GM12878 (cell line): Measurements from ENCODE around the gene BRINP3. TPM values are rescaled to one million over a fixed set of nuclear protein-coding genes. Genes with fewer than 3 reads are reported as not detected.

Experiments
- ASH2L ChIP-seq: fragments of 300-600, 200-600 bp; sonication (generic); IDR thresholded peaks from 2 replicates; pipeline ENCODE4 v1.6.1; 2017; ENCODE audit warnings: low read depth, mild to moderate bottlenecking, borderline replicate concordance
- GATAD2B ChIP-seq: fragments of 450-650 bp; conservative IDR thresholded peaks from 2 replicates; pipeline ENCODE4 v1.6.1; 2017; ENCODE audit warnings: low read depth, mild to moderate bottlenecking, moderate library complexity
- NR2C1 ChIP-seq: fragments of 450-650 bp; IDR thresholded peaks from 2 replicates; pipeline ENCODE4 v1.6.1; 2017; ENCODE audit warnings: antibody characterized with exemption, mild to moderate bottlenecking, moderate library complexity
- RAD21 ChIP-seq: IDR thresholded peaks from 2 replicates; pipeline ENCODE4 v1.6.1; 2011; ENCODE audit warnings: mild to moderate bottlenecking, low read depth, low read length, moderate library complexity; ENCODE audit not compliant: insufficient read depth
- TAF1 ChIP-seq: IDR thresholded peaks from 2 replicates; pipeline ENCODE4 v1.6.1; 2011; ENCODE audit warnings: mild to moderate bottlenecking, low read depth, low read length, borderline replicate concordance
- ZZZ3 ChIP-seq: IDR thresholded peaks from 2 replicates; pipeline ENCODE4 v1.6.1; 2011; ENCODE audit warnings: low read depth; ENCODE audit not compliant: control insufficient read depth, insufficient read length
- polyA plus RNA-seq, 11 experiments: library from polyadenylated mRNA; depleted of rRNA in 4 of 11; unstranded in 6 of 11; stranded (reverse) in 5 of 11; fragments of >200 nt; fragmentation: Nextera tagmentation in 4 of 11; fragmentation: Illumina TruSeq in 1 of 11; extraction: Ambion mirVana in 4 of 11; extraction: Trizol in 1 of 11; gene quantifications; 1 replicate in 1 of 11; 2 replicates in 10 of 11; pipeline versions ENCODE4 v1.2.1 to v1.2.3, GENCODE V29; 2011 to 2016; ENCODE audit warnings: inconsistent platforms in 2 of 11, missing spikeins in 2 of 11, low read depth in 1 of 11
- total RNA-seq, 4 experiments: library from RNA; depleted of rRNA in 3 of 4; stranded (reverse); fragments of >200 nt in 3 of 4; fragmentation: Illumina TruSeq in 1 of 4; extraction: Trizol in 1 of 4; gene quantifications; 2 replicates each; pipeline versions ENCODE4 v1.2.1 to v1.2.3, GENCODE V29; 2013 to 2021
- TF ChIP-seq, protein P1 (sequence below): fragments of 450-650 bp; formaldehyde crosslinking; IDR thresholded peaks from 2 replicates; pipeline ENCODE4 v1.4.0; 2022; ENCODE audit warnings: mild to moderate bottlenecking, moderate library complexity
- TF ChIP-seq, protein P2 (sequence below): fragments of 450-650 bp; IDR thresholded peaks from 2 replicates; pipeline ENCODE4 v1.6.1; 2016; ENCODE audit warnings: mild to moderate bottlenecking, moderate library complexity, borderline replicate concordance

The BRINP3 gene
- total and polyA plus RNA-seq, 10 of the 15 experiments (the other 5 are each of a cell fraction or from before 2014, with no cell fraction given) = under 0.01 TPM; not detected in 9

DNA sequence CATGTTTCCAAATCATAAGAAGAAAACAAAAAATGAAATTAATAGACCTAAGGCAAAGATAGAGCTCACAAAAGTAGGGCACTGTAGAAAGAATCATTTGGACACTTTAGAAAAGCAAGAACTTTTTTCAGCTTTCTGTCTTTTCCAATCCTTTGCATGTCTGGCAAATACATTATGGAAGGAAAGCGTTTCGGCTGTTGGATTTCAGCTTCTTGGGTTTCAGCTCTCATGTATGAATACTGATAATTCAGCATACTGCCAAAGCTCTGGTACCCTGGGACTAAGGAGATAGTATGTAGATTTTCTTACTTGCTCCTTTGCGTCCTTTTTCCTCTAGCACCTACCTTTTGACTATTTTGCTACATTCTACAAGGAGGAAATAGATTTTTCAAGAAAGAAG is 375.9 kb downstream of the BRINP3 start (continued):
- TF ChIP-seq TAF1 = no peak
- TF ChIP-seq GATAD2B = no peak
- TF ChIP-seq ASH2L = no peak
- TF ChIP-seq, protein P1, sequence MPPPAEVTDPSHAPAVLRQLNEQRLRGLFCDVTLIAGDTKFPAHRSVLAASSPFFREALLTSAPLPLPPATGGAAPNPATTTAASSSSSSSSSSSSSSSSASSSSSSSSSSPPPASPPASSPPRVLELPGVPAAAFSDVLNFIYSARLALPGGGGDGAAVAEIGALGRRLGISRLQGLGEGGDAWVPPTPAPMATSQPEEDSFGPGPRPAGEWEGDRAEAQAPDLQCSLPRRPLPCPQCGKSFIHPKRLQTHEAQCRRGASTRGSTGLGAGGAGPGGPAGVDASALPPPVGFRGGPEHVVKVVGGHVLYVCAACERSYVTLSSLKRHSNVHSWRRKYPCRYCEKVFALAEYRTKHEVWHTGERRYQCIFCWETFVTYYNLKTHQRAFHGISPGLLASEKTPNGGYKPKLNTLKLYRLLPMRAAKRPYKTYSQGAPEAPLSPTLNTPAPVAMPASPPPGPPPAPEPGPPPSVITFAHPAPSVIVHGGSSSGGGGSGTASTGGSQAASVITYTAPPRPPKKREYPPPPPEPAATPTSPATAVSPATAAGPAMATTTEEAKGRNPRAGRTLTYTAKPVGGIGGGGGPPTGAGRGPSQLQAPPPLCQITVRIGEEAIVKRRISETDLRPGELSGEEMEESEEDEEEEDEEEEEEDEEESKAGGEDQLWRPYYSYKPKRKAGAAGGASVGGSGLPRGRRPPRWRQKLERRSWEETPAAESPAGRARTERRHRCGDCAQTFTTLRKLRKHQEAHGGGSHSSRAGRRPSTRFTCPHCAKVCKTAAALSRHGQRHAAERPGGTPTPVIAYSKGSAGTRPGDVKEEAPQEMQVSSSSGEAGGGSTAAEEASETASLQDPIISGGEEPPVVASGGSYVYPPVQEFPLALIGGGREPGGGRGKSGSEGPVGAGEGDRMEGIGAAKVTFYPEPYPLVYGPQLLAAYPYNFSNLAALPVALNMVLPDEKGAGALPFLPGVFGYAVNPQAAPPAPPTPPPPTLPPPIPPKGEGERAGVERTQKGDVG = no peak
- TF ChIP-seq NR2C1 = no peak
- no peak for TF ChIP-seq ZZZ3
- TF ChIP-seq, protein P2, sequence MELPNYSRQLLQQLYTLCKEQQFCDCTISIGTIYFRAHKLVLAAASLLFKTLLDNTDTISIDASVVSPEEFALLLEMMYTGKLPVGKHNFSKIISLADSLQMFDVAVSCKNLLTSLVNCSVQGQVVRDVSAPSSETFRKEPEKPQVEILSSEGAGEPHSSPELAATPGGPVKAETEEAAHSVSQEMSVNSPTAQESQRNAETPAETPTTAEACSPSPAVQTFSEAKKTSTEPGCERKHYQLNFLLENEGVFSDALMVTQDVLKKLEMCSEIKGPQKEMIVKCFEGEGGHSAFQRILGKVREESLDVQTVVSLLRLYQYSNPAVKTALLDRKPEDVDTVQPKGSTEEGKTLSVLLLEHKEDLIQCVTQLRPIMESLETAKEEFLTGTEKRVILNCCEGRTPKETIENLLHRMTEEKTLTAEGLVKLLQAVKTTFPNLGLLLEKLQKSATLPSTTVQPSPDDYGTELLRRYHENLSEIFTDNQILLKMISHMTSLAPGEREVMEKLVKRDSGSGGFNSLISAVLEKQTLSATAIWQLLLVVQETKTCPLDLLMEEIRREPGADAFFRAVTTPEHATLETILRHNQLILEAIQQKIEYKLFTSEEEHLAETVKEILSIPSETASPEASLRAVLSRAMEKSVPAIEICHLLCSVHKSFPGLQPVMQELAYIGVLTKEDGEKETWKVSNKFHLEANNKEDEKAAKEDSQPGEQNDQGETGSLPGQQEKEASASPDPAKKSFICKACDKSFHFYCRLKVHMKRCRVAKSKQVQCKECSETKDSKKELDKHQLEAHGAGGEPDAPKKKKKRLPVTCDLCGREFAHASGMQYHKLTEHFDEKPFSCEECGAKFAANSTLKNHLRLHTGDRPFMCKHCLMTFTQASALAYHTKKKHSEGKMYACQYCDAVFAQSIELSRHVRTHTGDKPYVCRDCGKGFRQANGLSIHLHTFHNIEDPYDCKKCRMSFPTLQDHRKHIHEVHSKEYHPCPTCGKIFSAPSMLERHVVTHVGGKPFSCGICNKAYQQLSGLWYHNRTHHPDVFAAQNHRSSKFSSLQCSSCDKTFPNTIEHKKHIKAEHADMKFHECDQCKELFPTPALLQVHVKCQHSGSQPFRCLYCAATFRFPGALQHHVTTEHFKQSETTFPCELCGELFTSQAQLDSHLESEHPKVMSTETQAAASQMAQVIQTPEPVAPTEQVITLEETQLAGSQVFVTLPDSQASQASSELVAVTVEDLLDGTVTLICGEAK = no peak
- no peak for TF ChIP-seq RAD21
